WTC11 (cell line): ENCODE measurements around the gene ERC1. TPM values are rescaled to one million over a fixed set of nuclear protein-coding genes. Genes with fewer than 3 reads are reported as not detected.

Experiments used
- ATAC-seq: fragments of 200-7000 bp; cut with Tn5 transposase; 2 replicates; pipeline ENCODE4 v1.10.0; 2021; ENCODE audit warnings: mild to moderate bottlenecking, moderate library complexity
- CTCF ChIA-PET: fragments of 300-600 bp; sonication (Branson Sonifier 250); formaldehyde crosslinking; loops from one replicate; lab custom pipeline; 2021; ENCODE audit warnings: antibody characterized with exemption; lab: Charles Lee
- POLR2A ChIA-PET: fragments of 350-600 bp; sonication (Branson Sonifier 250); formaldehyde crosslinking; loops from one replicate; lab custom pipeline; 2021; ENCODE audit warnings: antibody characterized with exemption; lab: Charles Lee
- DNase-seq: peaks from one replicate; pipeline ENCODE4 v3.0.0; 2021; ENCODE audit warnings: low spot score
- H3K27ac Mint-ChIP-seq: 2 replicates; pipeline ENCODE4 v1.8.0; 2021; ENCODE audit warnings: mixed read lengths
- H3K27me3 Mint-ChIP-seq: 2 replicates; pipeline ENCODE4 v1.8.0; 2021; ENCODE audit warnings: low read depth, mild to moderate bottlenecking, moderate library complexity, mixed read lengths
- H3K36me3 Mint-ChIP-seq: 2 replicates; pipeline ENCODE4 v1.8.0; 2021; ENCODE audit warnings: mixed read lengths
- H3K4me1 Mint-ChIP-seq: 2 replicates; pipeline ENCODE4 v1.8.0; 2022; ENCODE audit warnings: mixed read lengths
- H3K4me3 Mint-ChIP-seq: 2 replicates; pipeline ENCODE4 v1.8.0; 2021; ENCODE audit warnings: mild to moderate bottlenecking, moderate library complexity, mixed read lengths
- H3K9me3 Mint-ChIP-seq: 2 replicates; pipeline ENCODE4 v1.8.0; 2021; ENCODE audit warnings: mixed read lengths
- CREM ChIP-seq: sonication (generic); formaldehyde crosslinking; IDR thresholded peaks from 2 replicates; pipeline ENCODE4 v1.8.1; 2022; ENCODE audit warnings: mild to moderate bottlenecking, missing genetic modification reagents, moderate library complexity
- FOXP1 ChIP-seq: sonication (generic); formaldehyde crosslinking; IDR thresholded peaks from 2 replicates; pipeline ENCODE4 v1.8.0; 2022; ENCODE audit warnings: missing genetic modification reagents, mild to moderate bottlenecking, moderate library complexity, borderline replicate concordance
- GABPB1 ChIP-seq: sonication (generic); formaldehyde crosslinking; IDR thresholded peaks from 2 replicates; pipeline ENCODE4 v1.8.1; 2023; ENCODE audit warnings: mild to moderate bottlenecking, missing genetic modification reagents
- GRHL2 ChIP-seq: fragments of 250-450 bp; sonication (Bioruptor Pico); IDR thresholded peaks from 2 replicates; pipeline ENCODE4 v1.8.0; 2022; ENCODE audit warnings: mild to moderate bottlenecking, moderate library complexity; ENCODE audit not compliant: insufficient replicate concordance, severe bottlenecking
- KAT7 ChIP-seq: sonication (generic); formaldehyde crosslinking; IDR thresholded peaks from 2 replicates; pipeline ENCODE4 v1.8.1; 2023; ENCODE audit warnings: missing genetic modification reagents, mild to moderate bottlenecking, borderline replicate concordance
- NR2C2 ChIP-seq: sonication (generic); formaldehyde crosslinking; IDR thresholded peaks from 2 replicates; pipeline ENCODE4 v1.8.0; 2022; ENCODE audit warnings: mild to moderate bottlenecking, missing genetic modification reagents
- NR3C1 ChIP-seq: sonication (generic); formaldehyde crosslinking; conservative IDR thresholded peaks from 2 replicates; pipeline ENCODE4 v1.8.1; 2023; ENCODE audit warnings: low read depth, mild to moderate bottlenecking, missing genetic modification reagents
- SMAD4 ChIP-seq: sonication (generic); formaldehyde crosslinking; IDR thresholded peaks from 2 replicates; pipeline ENCODE4 v1.8.0; 2022; ENCODE audit warnings: mild to moderate bottlenecking, missing genetic modification reagents
- TP53 ChIP-seq: sonication (generic); formaldehyde crosslinking; IDR thresholded peaks from 2 replicates; pipeline ENCODE4 v1.8.1; 2023; ENCODE audit warnings: mild to moderate bottlenecking, missing genetic modification reagents
- ZNF138 ChIP-seq: sonication (generic); formaldehyde crosslinking; conservative IDR thresholded peaks from 2 replicates; pipeline ENCODE4 v1.8.1; 2022; ENCODE audit warnings: mild to moderate bottlenecking, moderate library complexity, missing genetic modification reagents
- ZNF317 ChIP-seq: sonication (generic); formaldehyde crosslinking; IDR thresholded peaks from 2 replicates; pipeline ENCODE4 v1.8.1; 2023; ENCODE audit warnings: low read depth, mild to moderate bottlenecking, moderate library complexity, missing genetic modification reagents, borderline replicate concordance
- total RNA-seq: library from RNA; stranded (reverse); gene quantifications from 3 replicates; pipeline ENCODE4 v1.2.3, GENCODE V29; 2021
- TF ChIP-seq, protein P1 (sequence below): sonication (generic); formaldehyde crosslinking; IDR thresholded peaks from 2 replicates; pipeline ENCODE4 v1.8.0; 2023; ENCODE audit warnings: mild to moderate bottlenecking, missing genetic modification reagents
- TF ChIP-seq, protein P2 (sequence below): sonication (generic); formaldehyde crosslinking; IDR thresholded peaks from 2 replicates; pipeline ENCODE4 v1.8.1; 2022; ENCODE audit warnings: mild to moderate bottlenecking, missing genetic modification reagents, moderate library complexity, borderline replicate concordance
- TF ChIP-seq, protein P3 (sequence below): sonication (generic); formaldehyde crosslinking; conservative IDR thresholded peaks from 2 replicates; pipeline ENCODE4 v1.8.1; 2022; ENCODE audit warnings: mild to moderate bottlenecking, missing genetic modification reagents
- TF ChIP-seq, protein P4 (sequence below): fragments of 250-450 bp; sonication (Bioruptor Pico); IDR thresholded peaks from 2 replicates; pipeline ENCODE4 v1.9.0; 2021; ENCODE audit warnings: mild to moderate bottlenecking
- TF ChIP-seq, protein P5 (sequence below): sonication (generic); formaldehyde crosslinking; IDR thresholded peaks from 2 replicates; pipeline ENCODE4 v1.8.0; 2022; ENCODE audit warnings: mild to moderate bottlenecking, missing genetic modification reagents

The ERC1 gene
- total RNA-seq, 1 experiment from 2014 or later: 47.5 TPM

DNA sequence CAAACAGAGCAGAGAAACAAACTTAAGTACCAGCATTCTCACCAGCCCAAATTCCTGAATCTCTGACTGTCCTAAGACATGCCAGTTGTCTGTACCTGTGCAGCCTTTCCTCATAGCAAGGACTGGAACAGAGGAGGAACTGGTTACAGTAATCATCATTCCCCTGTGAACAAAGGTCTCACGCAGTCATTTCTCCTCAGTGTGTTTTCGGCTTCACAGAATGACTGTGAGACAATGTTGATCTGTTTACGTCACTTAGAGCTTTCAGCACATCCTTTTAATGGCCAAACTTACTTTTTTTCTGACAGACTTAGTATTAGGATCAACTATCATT lies 434.3 kb downstream of the ERC1 start:
- no peak for ATAC-seq
- Mint-ChIP-seq H3K27me3 (peaks cover 59% of the 10 kb centered on the region), H3K4me1 (peaks cover 8% of the 10 kb centered on the region), H3K4me3 (no peak overlapping the region), H3K36me3 (peaks cover 22% of the 10 kb centered on the region), H3K9me3 (peaks cover 23% of the 10 kb centered on the region), H3K27ac (no peak overlapping the region)
- ChIA-PET POLR2A (no interaction called here), CTCF (interaction anchor here (1.1 to 1.9 kb wide), 3 partner anchors 8 to 307 kb away, joined by 4 to 6 read pairs (median 5); no protein-coding TSS in a partner anchor)
- no peak for DNase-seq
- no peak for TF ChIP-seq SMAD4 (CRISPR knock-in tag)

DNA sequence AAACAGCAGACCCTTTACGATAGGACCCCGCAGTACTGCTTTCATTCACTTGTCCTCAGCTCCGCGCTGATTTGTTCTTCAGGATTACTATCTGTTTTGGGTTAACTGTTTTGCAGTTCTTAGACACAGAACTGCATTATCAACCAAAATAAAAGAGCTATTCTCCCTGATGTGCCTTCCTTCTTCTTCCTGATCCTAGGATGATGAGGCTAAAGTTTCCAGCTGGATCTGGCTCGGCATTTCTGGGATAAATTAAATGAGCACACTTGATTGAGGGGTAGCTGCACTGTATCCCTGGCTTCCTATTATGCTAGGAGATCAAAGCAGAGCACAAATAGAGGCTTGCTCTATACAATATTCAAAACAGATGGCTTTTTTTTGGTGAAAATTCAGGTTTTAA lies 437.6 kb downstream of the ERC1 start:
- no peak for TF ChIP-seq CREM (CRISPR knock-in tag)
- TF ChIP-seq, all 79 proteins: peak for 0
- no peak for DNase-seq
- ChIA-PET POLR2A (no interaction called here), CTCF (no interaction called here)
- H3K9me3 Mint-ChIP-seq: no peaks in the 10 kb centered on the region
- no peak for ATAC-seq
- peaks cover 26% of the 10 kb centered on the region for H3K27me3 Mint-ChIP-seq
- no peak overlapping the region for H3K4me3 Mint-ChIP-seq
- no peaks in the 10 kb centered on the region for H3K4me1 Mint-ChIP-seq
- no peak overlapping the region for H3K27ac Mint-ChIP-seq
- H3K36me3 Mint-ChIP-seq: no peaks in the 10 kb centered on the region

DNA sequence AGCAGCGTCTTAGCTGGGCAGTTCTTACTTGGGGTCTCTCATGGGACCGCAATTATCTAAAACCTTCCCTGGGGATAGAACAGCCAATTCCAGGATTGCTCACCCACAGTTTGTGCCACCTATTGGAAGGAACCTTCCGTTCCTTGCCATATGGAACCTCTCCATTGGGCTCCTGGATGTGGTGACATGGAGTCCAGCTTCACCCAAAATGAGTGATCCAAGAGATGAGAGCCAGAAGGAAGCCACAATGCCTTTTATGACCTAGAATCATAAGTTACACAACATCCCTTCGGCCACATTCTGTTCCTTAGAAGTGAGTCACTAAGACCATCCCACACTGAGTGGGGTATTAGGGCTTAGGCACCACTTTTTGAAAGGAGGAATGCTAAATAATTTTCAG lies 439.0 kb downstream of the ERC1 start:
- no peaks in the 10 kb centered on the region for H3K9me3 Mint-ChIP-seq
- ATAC-seq (no peak), DNase-seq (no peak)
- peaks cover 13% of the 10 kb centered on the region for H3K27me3 Mint-ChIP-seq
- POLR2A ChIA-PET: interaction anchor here (0.7 kb wide), 1 partner anchor 191 kb away, joined by 3 read pairs; no protein-coding TSS in a partner anchor
- H3K4me1 Mint-ChIP-seq: no peaks in the 10 kb centered on the region
- no peak overlapping the region for H3K4me3 Mint-ChIP-seq
- H3K36me3 Mint-ChIP-seq: no peaks in the 10 kb centered on the region
- H3K27ac Mint-ChIP-seq: no peak overlapping the region
- CTCF ChIA-PET: no interaction called here
- TF ChIP-seq, protein P1, sequence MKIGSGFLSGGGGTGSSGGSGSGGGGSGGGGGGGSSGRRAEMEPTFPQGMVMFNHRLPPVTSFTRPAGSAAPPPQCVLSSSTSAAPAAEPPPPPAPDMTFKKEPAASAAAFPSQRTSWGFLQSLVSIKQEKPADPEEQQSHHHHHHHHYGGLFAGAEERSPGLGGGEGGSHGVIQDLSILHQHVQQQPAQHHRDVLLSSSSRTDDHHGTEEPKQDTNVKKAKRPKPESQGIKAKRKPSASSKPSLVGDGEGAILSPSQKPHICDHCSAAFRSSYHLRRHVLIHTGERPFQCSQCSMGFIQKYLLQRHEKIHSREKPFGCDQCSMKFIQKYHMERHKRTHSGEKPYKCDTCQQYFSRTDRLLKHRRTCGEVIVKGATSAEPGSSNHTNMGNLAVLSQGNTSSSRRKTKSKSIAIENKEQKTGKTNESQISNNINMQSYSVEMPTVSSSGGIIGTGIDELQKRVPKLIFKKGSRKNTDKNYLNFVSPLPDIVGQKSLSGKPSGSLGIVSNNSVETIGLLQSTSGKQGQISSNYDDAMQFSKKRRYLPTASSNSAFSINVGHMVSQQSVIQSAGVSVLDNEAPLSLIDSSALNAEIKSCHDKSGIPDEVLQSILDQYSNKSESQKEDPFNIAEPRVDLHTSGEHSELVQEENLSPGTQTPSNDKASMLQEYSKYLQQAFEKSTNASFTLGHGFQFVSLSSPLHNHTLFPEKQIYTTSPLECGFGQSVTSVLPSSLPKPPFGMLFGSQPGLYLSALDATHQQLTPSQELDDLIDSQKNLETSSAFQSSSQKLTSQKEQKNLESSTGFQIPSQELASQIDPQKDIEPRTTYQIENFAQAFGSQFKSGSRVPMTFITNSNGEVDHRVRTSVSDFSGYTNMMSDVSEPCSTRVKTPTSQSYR (CRISPR knock-in tag): no peak
- TF ChIP-seq, protein P2, sequence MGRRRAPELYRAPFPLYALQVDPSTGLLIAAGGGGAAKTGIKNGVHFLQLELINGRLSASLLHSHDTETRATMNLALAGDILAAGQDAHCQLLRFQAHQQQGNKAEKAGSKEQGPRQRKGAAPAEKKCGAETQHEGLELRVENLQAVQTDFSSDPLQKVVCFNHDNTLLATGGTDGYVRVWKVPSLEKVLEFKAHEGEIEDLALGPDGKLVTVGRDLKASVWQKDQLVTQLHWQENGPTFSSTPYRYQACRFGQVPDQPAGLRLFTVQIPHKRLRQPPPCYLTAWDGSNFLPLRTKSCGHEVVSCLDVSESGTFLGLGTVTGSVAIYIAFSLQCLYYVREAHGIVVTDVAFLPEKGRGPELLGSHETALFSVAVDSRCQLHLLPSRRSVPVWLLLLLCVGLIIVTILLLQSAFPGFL (CRISPR knock-in tag): no peak
- TF ChIP-seq TP53 (CRISPR knock-in tag) (no peak), GABPB1 (CRISPR knock-in tag) (no peak), GRHL2 (CRISPR knock-in tag) (no peak), NR3C1 (CRISPR knock-in tag) (no peak), FOXP1 (CRISPR knock-in tag) (no peak), ZNF317 (CRISPR knock-in tag) (no peak), ZNF138 (no peak), KAT7 (CRISPR knock-in tag) (no peak), NR2C2 (CRISPR knock-in tag) (no peak)
- TF ChIP-seq, protein P3, sequence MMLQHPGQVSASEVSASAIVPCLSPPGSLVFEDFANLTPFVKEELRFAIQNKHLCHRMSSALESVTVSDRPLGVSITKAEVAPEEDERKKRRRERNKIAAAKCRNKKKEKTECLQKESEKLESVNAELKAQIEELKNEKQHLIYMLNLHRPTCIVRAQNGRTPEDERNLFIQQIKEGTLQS: no peak
- TF ChIP-seq, protein P4, sequence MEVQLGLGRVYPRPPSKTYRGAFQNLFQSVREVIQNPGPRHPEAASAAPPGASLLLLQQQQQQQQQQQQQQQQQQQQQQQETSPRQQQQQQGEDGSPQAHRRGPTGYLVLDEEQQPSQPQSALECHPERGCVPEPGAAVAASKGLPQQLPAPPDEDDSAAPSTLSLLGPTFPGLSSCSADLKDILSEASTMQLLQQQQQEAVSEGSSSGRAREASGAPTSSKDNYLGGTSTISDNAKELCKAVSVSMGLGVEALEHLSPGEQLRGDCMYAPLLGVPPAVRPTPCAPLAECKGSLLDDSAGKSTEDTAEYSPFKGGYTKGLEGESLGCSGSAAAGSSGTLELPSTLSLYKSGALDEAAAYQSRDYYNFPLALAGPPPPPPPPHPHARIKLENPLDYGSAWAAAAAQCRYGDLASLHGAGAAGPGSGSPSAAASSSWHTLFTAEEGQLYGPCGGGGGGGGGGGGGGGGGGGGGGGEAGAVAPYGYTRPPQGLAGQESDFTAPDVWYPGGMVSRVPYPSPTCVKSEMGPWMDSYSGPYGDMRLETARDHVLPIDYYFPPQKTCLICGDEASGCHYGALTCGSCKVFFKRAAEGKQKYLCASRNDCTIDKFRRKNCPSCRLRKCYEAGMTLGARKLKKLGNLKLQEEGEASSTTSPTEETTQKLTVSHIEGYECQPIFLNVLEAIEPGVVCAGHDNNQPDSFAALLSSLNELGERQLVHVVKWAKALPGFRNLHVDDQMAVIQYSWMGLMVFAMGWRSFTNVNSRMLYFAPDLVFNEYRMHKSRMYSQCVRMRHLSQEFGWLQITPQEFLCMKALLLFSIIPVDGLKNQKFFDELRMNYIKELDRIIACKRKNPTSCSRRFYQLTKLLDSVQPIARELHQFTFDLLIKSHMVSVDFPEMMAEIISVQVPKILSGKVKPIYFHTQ (CRISPR knock-in tag): no peak
- TF ChIP-seq, protein P5, sequence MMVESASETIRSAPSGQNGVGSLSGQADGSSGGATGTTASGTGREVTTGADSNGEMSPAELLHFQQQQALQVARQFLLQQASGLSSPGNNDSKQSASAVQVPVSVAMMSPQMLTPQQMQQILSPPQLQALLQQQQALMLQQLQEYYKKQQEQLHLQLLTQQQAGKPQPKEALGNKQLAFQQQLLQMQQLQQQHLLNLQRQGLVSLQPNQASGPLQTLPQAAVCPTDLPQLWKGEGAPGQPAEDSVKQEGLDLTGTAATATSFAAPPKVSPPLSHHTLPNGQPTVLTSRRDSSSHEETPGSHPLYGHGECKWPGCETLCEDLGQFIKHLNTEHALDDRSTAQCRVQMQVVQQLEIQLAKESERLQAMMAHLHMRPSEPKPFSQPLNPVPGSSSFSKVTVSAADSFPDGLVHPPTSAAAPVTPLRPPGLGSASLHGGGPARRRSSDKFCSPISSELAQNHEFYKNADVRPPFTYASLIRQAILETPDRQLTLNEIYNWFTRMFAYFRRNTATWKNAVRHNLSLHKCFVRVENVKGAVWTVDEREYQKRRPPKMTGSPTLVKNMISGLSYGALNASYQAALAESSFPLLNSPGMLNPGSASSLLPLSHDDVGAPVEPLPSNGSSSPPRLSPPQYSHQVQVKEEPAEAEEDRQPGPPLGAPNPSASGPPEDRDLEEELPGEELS (CRISPR knock-in tag): no peak
